CMK (cell line): ENCODE measurements around the gene STK38L.
"Not testable (repeated sequence)": the region's sequence is repeated elsewhere in the genome, so short reads cannot be mapped to it uniquely, and the experiment has no call there.

Source experiments
- DNase-seq: peaks from one replicate; pipeline ENCODE4 v3.0.0-alpha.2; 2010; ENCODE audit warnings: low read depth

STK38L gene

GRCh38 chr12:27226407-27226929 is 17.6 kb upstream of the STK38L start:
- no peak for DNase-seq

GRCh38 chr12:27229367-27229766 is 14.7 kb upstream of the STK38L start:
- DNase-seq: no peak

GRCh38 chr12:27231374-27231773 is 12.7 kb upstream of the STK38L start:
- not testable (repeated sequence) for DNase-seq

GRCh38 chr12:27233814-27234213 is 10.3 kb upstream of the STK38L start:
- no peak for DNase-seq

- DNase-seq: no peak
These were observed 7.6 kb upstream of the STK38L start for GRCh38 chr12:27236498-27236897.

- no peak for DNase-seq
These were observed 6.0 kb upstream of the STK38L start for GRCh38 chr12:27237790-27238771.

GRCh38 chr12:27243006-27243405 is 1.1 kb upstream of the STK38L start:
- DNase-seq: no peak

GRCh38 chr12:27244689-27245488 is 803 bp downstream of the STK38L start:
- DNase-seq: no peak

- no peak for DNase-seq
These were observed 2.1 kb downstream of the STK38L start for GRCh38 chr12:27246141-27246540.

- DNase-seq: no peak
These were observed 2.7 kb downstream of the STK38L start for GRCh38 chr12:27246774-27247173.

GRCh38 chr12:27252934-27253333 is 8.8 kb downstream of the STK38L start:
- DNase-seq: no peak

GRCh38 chr12:27253347-27253746 is 9.3 kb downstream of the STK38L start:
- DNase-seq: no peak

GRCh38 chr12:27255806-27256205 is 11.7 kb downstream of the STK38L start:
- no peak for DNase-seq

- DNase-seq: no peak
These were observed 13.2 kb downstream of the STK38L start for GRCh38 chr12:27257104-27257843.

GRCh38 chr12:27260746-27261145 is 16.7 kb downstream of the STK38L start:
- no peak for DNase-seq

- no peak for DNase-seq
These were observed 17.8 kb downstream of the STK38L start for GRCh38 chr12:27261866-27262265.

GRCh38 chr12:27270148-27270547 is 26.1 kb downstream of the STK38L start:
- DNase-seq: no peak

GRCh38 chr12:27271206-27271605 is 27.1 kb downstream of the STK38L start:
- no peak for DNase-seq

- DNase-seq: no peak
These were observed 28.4 kb downstream of the STK38L start for GRCh38 chr12:27272373-27273028.

- DNase-seq: no peak
These were observed 29.0 kb downstream of the STK38L start for GRCh38 chr12:27273114-27273513.

GRCh38 chr12:27274706-27275105 is 30.6 kb downstream of the STK38L start:
- no peak for DNase-seq
